ENCODE results near the gene LRBA. TPM values are rescaled to one million over a fixed set of nuclear protein-coding genes. Genes with fewer than 3 reads are reported as not detected.

The LRBA gene
- total RNA-seq, 1 experiment from 2014 or later = 14.4 TPM

- no peak for DNase-seq (ENCODE audit: low read depth in 1 of 2, low spot score in 2 of 2)
- Histone ChIP-seq H3K36me3 (no peaks in the 10 kb centered on the region), H3K27ac (no peak overlapping the region), H3K4me1 (replicated peaks) (no peaks in the 10 kb centered on the region), H3K9me3 (replicated peaks) (no peaks in the 10 kb centered on the region), H3K27me3 (replicated peaks) (no peaks in the 10 kb centered on the region), H3K4me3 (no peak overlapping the region)
Observed at GRCh38 chr4:150720973-150721518, 294.0 kb downstream of the LRBA start.

GRCh38 chr4:150717952-150718351, 297.1 kb downstream of the LRBA start:
- Histone ChIP-seq H3K27me3 (replicated peaks) (no peaks in the 10 kb centered on the region), H3K9me3 (replicated peaks) (no peaks in the 10 kb centered on the region), H3K4me3 (no peak overlapping the region), H3K27ac (no peak overlapping the region), H3K36me3 (no peaks in the 10 kb centered on the region), H3K4me1 (replicated peaks) (no peaks in the 10 kb centered on the region)
- DNase-seq (ENCODE audit: low read depth in 1 of 2, low spot score in 2 of 2) = no peak

- Histone ChIP-seq H3K36me3 (no peaks in the 10 kb centered on the region), H3K27ac (no peak overlapping the region), H3K9me3 (replicated peaks) (no peaks in the 10 kb centered on the region), H3K4me3 (no peak overlapping the region), H3K4me1 (replicated peaks) (no peaks in the 10 kb centered on the region), H3K27me3 (replicated peaks) (no peaks in the 10 kb centered on the region)
- no peak for DNase-seq (ENCODE audit: low read depth in 1 of 2, low spot score in 2 of 2)
Observed at GRCh38 chr4:150714462-150715438, 300.3 kb downstream of the LRBA start.

- no peaks in the 10 kb centered on the region for H3K27me3 ChIP-seq (replicated peaks)
- DNase-seq (ENCODE audit: low read depth in 1 of 2, low spot score in 2 of 2) = no peak
- no peak overlapping the region for H3K4me3 ChIP-seq
- H3K9me3 ChIP-seq (replicated peaks) = no peaks in the 10 kb centered on the region
- H3K36me3 ChIP-seq = no peaks in the 10 kb centered on the region
- no peak overlapping the region for H3K27ac ChIP-seq
- H3K4me1 ChIP-seq (replicated peaks) = no peaks in the 10 kb centered on the region
Observed at GRCh38 chr4:150713251-150713650, 301.8 kb downstream of the LRBA start.

- H3K4me3 ChIP-seq = no peak overlapping the region
- H3K27ac ChIP-seq = no peak overlapping the region
- H3K4me1 ChIP-seq (replicated peaks) = no peaks in the 10 kb centered on the region
- no peak for DNase-seq (ENCODE audit: low read depth in 1 of 2, low spot score in 2 of 2)
- no peaks in the 10 kb centered on the region for H3K36me3 ChIP-seq
- H3K9me3 ChIP-seq (replicated peaks) = no peaks in the 10 kb centered on the region
- H3K27me3 ChIP-seq (replicated peaks) = no peaks in the 10 kb centered on the region
Observed at GRCh38 chr4:150710770-150711375, 304.2 kb downstream of the LRBA start.

GRCh38 chr4:150708004-150708403, 307.1 kb downstream of the LRBA start:
- no peaks in the 10 kb centered on the region for H3K9me3 ChIP-seq (replicated peaks)
- no peaks in the 10 kb centered on the region for H3K36me3 ChIP-seq
- no peak for DNase-seq (ENCODE audit: low read depth in 1 of 2, low spot score in 2 of 2)
- no peaks in the 10 kb centered on the region for H3K4me1 ChIP-seq (replicated peaks)
- no peak overlapping the region for H3K27ac ChIP-seq
- no peaks in the 10 kb centered on the region for H3K27me3 ChIP-seq (replicated peaks)
- no peak overlapping the region for H3K4me3 ChIP-seq

GRCh38 chr4:150699599-150699998, 315.5 kb downstream of the LRBA start:
- H3K27ac ChIP-seq = no peak overlapping the region
- no peak for DNase-seq (ENCODE audit: low read depth in 1 of 2, low spot score in 2 of 2)
- no peaks in the 10 kb centered on the region for H3K36me3 ChIP-seq
- no peaks in the 10 kb centered on the region for H3K9me3 ChIP-seq (replicated peaks)
- H3K27me3 ChIP-seq (replicated peaks) = no peaks in the 10 kb centered on the region
- no peak overlapping the region for H3K4me3 ChIP-seq
- H3K4me1 ChIP-seq (replicated peaks) = no peaks in the 10 kb centered on the region

- Histone ChIP-seq H3K36me3 (no peaks in the 10 kb centered on the region), H3K4me1 (replicated peaks) (no peaks in the 10 kb centered on the region), H3K27ac (no peak overlapping the region), H3K4me3 (no peak overlapping the region), H3K27me3 (replicated peaks) (no peaks in the 10 kb centered on the region), H3K9me3 (replicated peaks) (no peaks in the 10 kb centered on the region)
- DNase-seq (ENCODE audit: low read depth in 1 of 2, low spot score in 2 of 2) = no peak
Observed at GRCh38 chr4:150695162-150695561, 319.9 kb downstream of the LRBA start.

- Histone ChIP-seq H3K27ac (no peak overlapping the region), H3K27me3 (replicated peaks) (no peaks in the 10 kb centered on the region), H3K4me3 (no peak overlapping the region), H3K4me1 (replicated peaks) (no peaks in the 10 kb centered on the region), H3K9me3 (replicated peaks) (no peaks in the 10 kb centered on the region), H3K36me3 (no peaks in the 10 kb centered on the region)
- DNase-seq (ENCODE audit: low read depth in 1 of 2, low spot score in 2 of 2) = no peak
Observed at GRCh38 chr4:150694438-150694837, 320.6 kb downstream of the LRBA start.

GRCh38 chr4:150683775-150684350, 331.2 kb downstream of the LRBA start:
- no peak for DNase-seq (ENCODE audit: low read depth in 1 of 2, low spot score in 2 of 2)
- H3K36me3 ChIP-seq = no peaks in the 10 kb centered on the region
- 0 out of 2 replicates have a peak, but pooled peaks cover 4% of the 10 kb centered on the region for H3K4me1 ChIP-seq (replicated peaks)
- H3K9me3 ChIP-seq (replicated peaks) = no peaks in the 10 kb centered on the region
- H3K27me3 ChIP-seq (replicated peaks) = no peaks in the 10 kb centered on the region
- H3K27ac ChIP-seq = no peak overlapping the region
- no peak overlapping the region for H3K4me3 ChIP-seq

GRCh38 chr4:150682126-150682525, 333.0 kb downstream of the LRBA start:
- Histone ChIP-seq H3K36me3 (no peaks in the 10 kb centered on the region), H3K4me1 (replicated peaks) (0 out of 2 replicates have a peak, but pooled peaks cover 4% of the 10 kb centered on the region), H3K27me3 (replicated peaks) (no peaks in the 10 kb centered on the region), H3K4me3 (no peak overlapping the region), H3K27ac (no peak overlapping the region), H3K9me3 (replicated peaks) (no peaks in the 10 kb centered on the region)
- DNase-seq (ENCODE audit: low read depth in 1 of 2, low spot score in 2 of 2) = no peak

GRCh38 chr4:150681063-150681462, 334.0 kb downstream of the LRBA start:
- Histone ChIP-seq H3K4me3 (no peak overlapping the region), H3K4me1 (replicated peaks) (0 out of 2 replicates have a peak, but pooled peaks cover 4% of the 10 kb centered on the region), H3K27ac (no peak overlapping the region), H3K36me3 (no peaks in the 10 kb centered on the region), H3K9me3 (replicated peaks) (no peaks in the 10 kb centered on the region), H3K27me3 (replicated peaks) (no peaks in the 10 kb centered on the region)
- no peak for DNase-seq (ENCODE audit: low read depth in 1 of 2, low spot score in 2 of 2)

GRCh38 chr4:150680651-150681050, 334.4 kb downstream of the LRBA start:
- Histone ChIP-seq H3K4me1 (replicated peaks) (0 out of 2 replicates have a peak, but pooled peaks cover 4% of the 10 kb centered on the region), H3K4me3 (no peak overlapping the region), H3K27me3 (replicated peaks) (no peaks in the 10 kb centered on the region), H3K9me3 (replicated peaks) (no peaks in the 10 kb centered on the region), H3K27ac (no peak overlapping the region), H3K36me3 (no peaks in the 10 kb centered on the region)
- DNase-seq (ENCODE audit: low read depth in 1 of 2, low spot score in 2 of 2) = no peak
